OCI-LY3 (cell line): ENCODE measurements around the gene SRSF2.

Experiments used
- H2AFZ ChIP-seq: fragments of 200-600, 300-600 bp; shearing (Covaris generic); 2 replicates; pipeline ENCODE4 v1.6.0; 2014; ENCODE audit warnings: antibody characterized with exemption, low read depth, low read length
- H3K27ac ChIP-seq: fragments of 200-600, 300-600 bp; sonication (generic); 2 replicates; pipeline ENCODE4 v1.5.1; 2014; ENCODE audit warnings: mild to moderate bottlenecking, low read length, moderate library complexity, mixed read lengths
- H3K27me3 ChIP-seq: fragments of 200-600, 300-600 bp; sonication (generic); 2 replicates; pipeline ENCODE4 v1.6.1; 2014; ENCODE audit warnings: low read depth, low read length, mixed read lengths
- H3K36me3 ChIP-seq: fragments of 200-600, 300-600 bp; sonication (generic); replicated peaks from 2 replicates; pipeline ENCODE3; 2014; ENCODE audit warnings: low read depth, low read length, mixed read lengths
- H3K4me1 ChIP-seq: fragments of 300-600, 200-600 bp; sonication (generic); 2 replicates; pipeline ENCODE4 v1.6.1; 2014; ENCODE audit warnings: low read length, mixed read lengths
- H3K4me2 ChIP-seq: fragments of 200-600, 300-600 bp; sonication (generic); 2 replicates; pipeline ENCODE4 v1.6.1; 2014; ENCODE audit warnings: low read length, mixed read lengths
- H3K4me3 ChIP-seq: fragments of 300-600, 200-600 bp; sonication (generic); 2 replicates; pipeline ENCODE4 v1.5.1; 2014; ENCODE audit warnings: antibody characterized with exemption, mild to moderate bottlenecking, low read length, moderate library complexity
- H3K79me2 ChIP-seq: fragments of 300-600, 200-600 bp; shearing (Covaris generic); 2 replicates; pipeline ENCODE4 v1.6.1; 2014; ENCODE audit warnings: mild to moderate bottlenecking, low read length, mixed read lengths
- H3K9ac ChIP-seq: fragments of 300-600, 200-600 bp; shearing (Covaris generic); 2 replicates; pipeline ENCODE4 v1.6.0; 2014; ENCODE audit warnings: mild to moderate bottlenecking, low read length, moderate library complexity
- H3K9me3 ChIP-seq: fragments of 200-600, 300-600 bp; shearing (Covaris generic); 2 replicates; pipeline ENCODE4 v1.6.1; 2014; ENCODE audit warnings: low read length, mixed read lengths; ENCODE audit not compliant: insufficient read depth
- H4K20me1 ChIP-seq: fragments of 200-600, 300-600 bp; sonication (generic); 2 replicates; pipeline ENCODE4 v1.6.1; 2016; ENCODE audit warnings: low read length, mixed read lengths; ENCODE audit not compliant: insufficient read depth
- CTCF ChIP-seq: fragments of 200-600, 300-600 bp; sonication (generic); IDR thresholded peaks from 2 replicates; pipeline ENCODE4 v1.5.1; 2014; ENCODE audit warnings: antibody characterized with exemption, low read length, low read depth
- EZH2phosphoT487 ChIP-seq: fragments of 200-600 bp; shearing (Covaris generic); IDR thresholded peaks from 2 replicates; pipeline ENCODE4 v1.6.1; 2018; ENCODE audit warnings: antibody characterized with exemption, mixed run types, low read depth

Gene SRSF2

DNA sequence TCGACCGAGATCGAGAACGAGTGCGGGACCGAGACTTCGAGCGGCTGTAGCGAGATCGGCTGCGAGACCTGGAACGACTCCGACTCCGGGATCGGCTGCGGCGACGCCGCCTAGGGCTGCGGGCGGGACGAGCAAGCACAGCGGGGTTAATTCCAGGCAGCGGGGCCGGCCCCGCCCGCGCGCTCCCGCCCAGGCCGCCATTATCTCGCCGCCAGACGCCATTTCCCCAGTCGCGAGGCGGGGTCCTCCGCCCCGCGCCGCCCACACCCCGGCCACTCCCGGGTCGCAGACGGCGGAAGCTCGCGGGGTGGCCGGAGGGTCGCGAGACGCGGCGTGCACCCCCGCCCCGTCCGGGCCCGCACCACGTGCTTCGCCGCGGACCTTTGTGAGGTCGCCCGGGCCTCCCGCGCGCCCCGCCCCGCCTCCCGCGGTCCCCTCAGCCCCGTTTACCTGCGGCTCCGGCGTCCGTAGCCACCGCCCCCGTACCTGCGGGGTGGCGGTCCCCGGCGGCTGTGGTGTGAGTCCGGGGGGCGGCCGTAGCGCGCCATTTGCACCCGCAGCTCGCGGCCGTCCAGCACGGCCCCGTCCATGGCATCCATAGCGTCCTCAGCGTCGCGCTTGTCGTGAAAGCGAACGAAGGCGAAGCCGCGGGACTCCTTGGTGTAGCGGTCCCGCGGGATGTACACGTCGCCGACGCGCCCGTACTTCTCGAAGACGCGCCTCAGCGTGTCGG lies 616 bp downstream of the SRSF2 start:
- H3K4me2 ChIP-seq, result peak overlapping the region; percentile 92
- H3K36me3 ChIP-seq, result peaks cover 49% of the 10 kb centered on the region
- peaks cover 66% of the 10 kb centered on the region for H3K79me2 ChIP-seq
- H2AFZ ChIP-seq, result no peak overlapping the region
- no peak for TF ChIP-seq EZH2phosphoT487
- no peak for TF ChIP-seq CTCF
- H3K9me3 ChIP-seq, result no peaks in the 10 kb centered on the region
- H3K27ac ChIP-seq, result peak overlapping the region; percentile 84
- peak overlapping the region; percentile 99 for H3K9ac ChIP-seq
- peaks cover 42% of the 10 kb centered on the region for H4K20me1 ChIP-seq
- H3K27me3 ChIP-seq, result no peaks in the 10 kb centered on the region
- peaks cover 30% of the 10 kb centered on the region for H3K4me1 ChIP-seq
- peak overlapping the region; percentile 98 for H3K4me3 ChIP-seq

DNA sequence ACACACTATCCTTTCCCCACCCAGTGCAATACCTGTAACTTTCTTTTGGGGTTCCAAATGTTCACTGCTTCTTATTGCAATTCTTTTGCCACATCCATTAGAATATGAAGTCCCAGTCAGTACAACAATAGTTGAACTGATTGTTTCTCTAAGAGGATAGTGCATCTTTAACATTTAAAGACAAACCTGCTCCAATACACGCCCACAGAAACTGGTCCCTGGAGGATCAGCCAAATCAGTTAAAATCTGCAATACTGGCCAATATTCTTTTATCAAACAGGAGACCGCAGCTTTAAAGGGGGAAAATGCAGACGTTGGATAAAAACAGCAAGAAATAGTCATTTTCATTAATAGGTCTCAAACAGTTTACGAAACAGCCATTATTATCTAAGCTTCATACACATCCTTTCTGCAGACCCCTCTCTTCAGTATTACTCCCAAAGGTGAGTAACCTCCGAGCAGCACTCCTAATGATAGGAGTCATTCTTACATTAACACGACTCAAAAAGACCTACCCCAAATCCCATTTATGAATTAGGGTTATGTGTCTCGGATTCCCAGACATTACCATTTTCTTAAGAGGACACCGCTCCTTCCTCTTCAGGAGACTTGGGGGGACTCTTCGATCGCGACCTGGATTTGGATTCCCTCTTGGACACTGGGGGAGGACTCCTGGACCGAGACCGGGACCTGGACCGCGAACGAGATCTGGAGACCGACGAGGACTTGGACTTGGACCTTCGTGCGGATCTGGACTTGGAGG lies 1.4 kb downstream of the SRSF2 start:
- peaks cover 45% of the 10 kb centered on the region for H4K20me1 ChIP-seq
- TF ChIP-seq EZH2phosphoT487 (no peak), CTCF (no peak)
- no peaks in the 10 kb centered on the region for H3K9me3 ChIP-seq
- peak overlapping the region; percentile 99 for H3K9ac ChIP-seq
- H3K4me3 ChIP-seq, result peak overlapping the region; percentile 98
- H3K27ac ChIP-seq, result peak overlapping the region; percentile 84
- H3K4me1 ChIP-seq, result peaks cover 30% of the 10 kb centered on the region
- H3K4me2 ChIP-seq, result peak overlapping the region; percentile 92
- peaks cover 53% of the 10 kb centered on the region for H3K36me3 ChIP-seq
- no peaks in the 10 kb centered on the region for H3K27me3 ChIP-seq
- no peak overlapping the region for H2AFZ ChIP-seq
- H3K79me2 ChIP-seq, result peaks cover 72% of the 10 kb centered on the region

DNA sequence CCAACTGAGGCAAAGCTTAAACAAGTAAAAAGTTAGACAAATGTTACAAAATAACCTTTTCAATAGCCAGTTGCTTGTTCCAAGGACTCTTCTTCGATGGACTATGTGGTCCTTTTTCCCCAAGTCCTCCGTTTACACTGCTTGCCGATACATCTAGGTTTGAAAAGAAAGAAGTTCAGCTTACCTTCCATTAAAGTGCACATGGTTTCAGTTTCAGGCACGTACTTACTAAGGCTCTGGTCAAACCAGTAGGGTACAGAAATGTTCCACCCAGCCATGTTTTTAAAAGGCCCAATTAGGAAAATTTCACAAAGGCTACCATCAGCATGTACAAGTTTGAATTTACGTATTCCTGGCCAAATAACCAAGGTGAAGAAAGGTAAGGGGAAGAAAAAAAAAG lies 2.1 kb downstream of the SRSF2 start:
- H3K4me2 ChIP-seq, result peak overlapping the region; percentile 92
- peaks cover 45% of the 10 kb centered on the region for H4K20me1 ChIP-seq
- peak overlapping the region; percentile 84 for H3K27ac ChIP-seq
- peaks cover 53% of the 10 kb centered on the region for H3K36me3 ChIP-seq
- H3K79me2 ChIP-seq, result peaks cover 78% of the 10 kb centered on the region
- H3K9ac ChIP-seq, result peak overlapping the region; percentile 99
- H2AFZ ChIP-seq, result no peak overlapping the region
- peaks cover 30% of the 10 kb centered on the region for H3K4me1 ChIP-seq
- no peaks in the 10 kb centered on the region for H3K27me3 ChIP-seq
- H3K4me3 ChIP-seq, result peak overlapping the region; percentile 98
- H3K9me3 ChIP-seq, result no peaks in the 10 kb centered on the region
- TF ChIP-seq EZH2phosphoT487, result no peak
- no peak for TF ChIP-seq CTCF
